Testis (tissue), 2 donors: ENCODE measurements around the gene WDR20.

Experiments used
- CTCF ChIP-seq, 3 experiments: fragments of 450-650 bp in 2 of 3; fragments of 200-600 bp in 1 of 3; sonication (generic) in 1 of 3; IDR thresholded peaks; one replicate each; pipeline ENCODE4 v1.5.1; 2016 to 2019; ENCODE audit warnings: antibody characterized with exemption in 3 of 3, mild to moderate bottlenecking in 2 of 3, moderate library complexity in 1 of 3
- POLR2A ChIP-seq: fragments of 450-650 bp; IDR thresholded peaks from one replicate; pipeline ENCODE4 v1.6.1; 2017; ENCODE audit warnings: antibody characterized with exemption, mild to moderate bottlenecking, moderate library complexity

- TF ChIP-seq CTCF (IDR thresholded peaks at IDR 0.05) (no peak), POLR2A (no peak)
Observed at GRCh38 chr14:102120888-102121287, 18.8 kb upstream of the WDR20 start.
